Measurements from ENCODE around the gene GPHN. TPM values are rescaled to one million over a fixed set of nuclear protein-coding genes. Genes with fewer than 3 reads are reported as not detected.

Gene GPHN
- total and polyA plus RNA-seq, 2 of the 4 experiments (the other 2 are of a cell fraction): 8.0 to 8.1 TPM

DNA sequence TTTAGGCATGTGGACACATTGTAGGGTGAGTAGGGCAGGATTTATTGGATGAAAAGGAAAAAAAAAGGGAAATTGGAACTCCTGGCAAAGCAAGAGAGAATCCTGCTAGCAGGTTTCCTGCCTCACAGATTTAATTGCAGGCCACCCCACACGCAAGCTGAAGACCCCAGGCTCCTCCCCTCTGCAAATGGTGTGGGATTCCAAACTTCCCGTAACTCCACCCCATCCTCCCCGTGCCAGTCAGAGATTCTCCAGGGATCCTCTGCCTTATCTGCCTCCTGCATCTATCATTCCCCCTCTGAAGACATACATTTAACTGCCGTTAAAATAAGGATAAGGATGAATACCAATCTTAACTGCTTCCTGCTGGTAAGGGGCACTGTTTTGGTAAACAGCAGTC lies 431.5 kb downstream of the GPHN start:
- Histone ChIP-seq H3K4me1 (ENCODE audit: control insufficient read depth, insufficient read depth, low read length) (no peaks in the 10 kb centered on the region), H2BK120ac (ENCODE audit: low read depth, low read length) (no peak overlapping the region), H2AK5ac (ENCODE audit: low read depth, low read length) (no peak overlapping the region), H2BK20ac (ENCODE audit: low read depth, low read length) (no peak overlapping the region), H4K5ac (ENCODE audit: low read depth, low read length) (no peak overlapping the region), H3K18ac (ENCODE audit: low read depth, low read length) (no peak overlapping the region), H4K20me1 (ENCODE audit: insufficient read depth, low read length) (no peaks in the 10 kb centered on the region), H3K36me3 (ENCODE audit: control insufficient read depth, insufficient read depth, low read length) (no peaks in the 10 kb centered on the region), H3K27me3 (ENCODE audit: control insufficient read depth, insufficient read depth, low read length) (no peaks in the 10 kb centered on the region), H3K4me2 (ENCODE audit: low read depth, low read length) (no peak overlapping the region), H2BK5ac (ENCODE audit: low read depth, low read length, poor library complexity, severe bottlenecking) (no peak overlapping the region), H3K4me3 (ENCODE audit: insufficient read depth, low read depth, low read length) (no peak overlapping the region), H3K9me3 (ENCODE audit: control insufficient read depth, insufficient read depth, low read length) (peaks cover 4% of the 10 kb centered on the region; the same call in 1 of the 2 replicates), H3K27ac (ENCODE audit: insufficient read depth, low read length) (no peak overlapping the region), H4K8ac (ENCODE audit: low read depth in 2 of 2, low read length in 2 of 2) (no peak overlapping the region), H3K23ac (ENCODE audit: low read depth, low read length) (no peak overlapping the region), H3K56ac (ENCODE audit: extremely low read depth, insufficient read depth, low read length) (no peak overlapping the region), H3K14ac (replicated peaks; ENCODE audit: low read depth, low read length) (no peak overlapping the region), H2AK9ac (replicated peaks; ENCODE audit: low read depth, low read length, poor library complexity) (no peak overlapping the region), H3K9ac (ENCODE audit: low read depth, low read length) (no peak overlapping the region), H2BK15ac (ENCODE audit: low read depth, low read length) (no peak overlapping the region), H2AFZ (replicated peaks; ENCODE audit: low read length, poor library complexity) (no peak overlapping the region), H3K79me1 (ENCODE audit: low read depth in 1 of 2, low read length in 2 of 2) (no peaks in the 10 kb centered on the region), H4K91ac (ENCODE audit: insufficient read depth, low read depth, low read length) (no peak overlapping the region), H3K9me1 (ENCODE audit: insufficient read depth, low read length) (no peaks in the 10 kb centered on the region), H3K4ac (ENCODE audit: low read depth, low read length) (no peak overlapping the region)
- ChIA-PET CTCF (no interaction called here), POLR2A (ENCODE audit: unreplicated experiment) (no interaction called here)
- in situ Hi-C loops (cut with MboI; ENCODE audit: low sequenced_read_pairs): no loop called here
- no TSS peak for BruUV-seq (replicated peaks)
- dilution Hi-C loops (cut with HindIII; ENCODE audit: low sequenced_read_pairs, unreplicated experiment): no loop called here
- DNase-seq (no peak), ATAC-seq (ENCODE audit: low read depth) (no peak)
- TF ChIP-seq, protein P1, sequence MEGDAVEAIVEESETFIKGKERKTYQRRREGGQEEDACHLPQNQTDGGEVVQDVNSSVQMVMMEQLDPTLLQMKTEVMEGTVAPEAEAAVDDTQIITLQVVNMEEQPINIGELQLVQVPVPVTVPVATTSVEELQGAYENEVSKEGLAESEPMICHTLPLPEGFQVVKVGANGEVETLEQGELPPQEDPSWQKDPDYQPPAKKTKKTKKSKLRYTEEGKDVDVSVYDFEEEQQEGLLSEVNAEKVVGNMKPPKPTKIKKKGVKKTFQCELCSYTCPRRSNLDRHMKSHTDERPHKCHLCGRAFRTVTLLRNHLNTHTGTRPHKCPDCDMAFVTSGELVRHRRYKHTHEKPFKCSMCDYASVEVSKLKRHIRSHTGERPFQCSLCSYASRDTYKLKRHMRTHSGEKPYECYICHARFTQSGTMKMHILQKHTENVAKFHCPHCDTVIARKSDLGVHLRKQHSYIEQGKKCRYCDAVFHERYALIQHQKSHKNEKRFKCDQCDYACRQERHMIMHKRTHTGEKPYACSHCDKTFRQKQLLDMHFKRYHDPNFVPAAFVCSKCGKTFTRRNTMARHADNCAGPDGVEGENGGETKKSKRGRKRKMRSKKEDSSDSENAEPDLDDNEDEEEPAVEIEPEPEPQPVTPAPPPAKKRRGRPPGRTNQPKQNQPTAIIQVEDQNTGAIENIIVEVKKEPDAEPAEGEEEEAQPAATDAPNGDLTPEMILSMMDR (conservative IDR thresholded peaks at IDR 0.05; ENCODE audit: low read depth, low read length): no peak
- no peak for TF ChIP-seq MXI1 (IDR thresholded peaks at IDR 0.05; ENCODE audit: borderline replicate concordance, low read depth, low read length)
- no peak for TF ChIP-seq CEBPB (IDR thresholded peaks at IDR 0.05; ENCODE audit: low read depth, low read length)
- TF ChIP-seq RCOR1 (IDR thresholded peaks at IDR 0.05; ENCODE audit: insufficient replicate concordance, low read length): no peak
- TF ChIP-seq MAZ (IDR thresholded peaks at IDR 0.05; ENCODE audit: borderline replicate concordance, low read depth, low read length): no peak
- no peak for TF ChIP-seq RAD21 (IDR thresholded peaks at IDR 0.05; ENCODE audit: low read length)
- intact Hi-C loops (cut with micrococcal nuclease): no loop called here
- no CpG with 5 or more reads among the region's 4 CpGs for WGBS, 2 experiments (ENCODE audit: extremely low coverage in 2 of 2, insufficient read length in 1 of 2)
